Measurements from ENCODE around the gene POC1A. TPM values are rescaled to one million over a fixed set of nuclear protein-coding genes. Genes with fewer than 3 reads are reported as not detected.

POC1A gene
- polyA plus RNA-seq, 1 of the 3 experiments (the other 2 are of a cell fraction): 11.7 TPM

- 93% methylated on average over 7 of the region's 9 CpGs for WGBS (ENCODE audit: low lambda C conversion rate)
- Histone ChIP-seq H4K20me1 (ENCODE audit: insufficient read depth) (no peaks in the 10 kb centered on the region), H3K9me3 (no peaks in the 10 kb centered on the region), H3K4me3 (ENCODE audit: low read depth in 2 of 2, low read length in 1 of 2) (no peak overlapping the region), H3K79me2 (ENCODE audit: insufficient read depth) (peaks cover 7% of the 10 kb centered on the region; the same call in 1 of the 2 replicates), H3K4me1 (ENCODE audit: control insufficient read depth in 1 of 2, insufficient read depth in 2 of 2, low read depth in 1 of 2, low read length in 1 of 2) (peaks cover 0 to 35% of the 10 kb centered on the region in 2 experiments; a peak in 1 of 4 replicates), H3K27ac (ENCODE audit: low read depth in 2 of 2, low read length in 1 of 2) (no peak overlapping the region), H3K36me3 (replicated peaks in 1 of 2; ENCODE audit: control insufficient read depth in 1 of 2, insufficient read depth in 2 of 2, low read length in 1 of 2) (peaks cover 0 to 8% of the 10 kb centered on the region in 2 experiments), H2AFZ (ENCODE audit: low read depth) (no peak overlapping the region), H3K4me2 (no peak overlapping the region), H3K9ac (no peak overlapping the region), H3K9me2 (no peaks in the 10 kb centered on the region), H3F3A (replicated peaks; ENCODE audit: insufficient read depth) (no peaks in the 10 kb centered on the region), H3K27me3 (ENCODE audit: insufficient read depth) (no peaks in the 10 kb centered on the region)
- POLR2A ChIA-PET: interaction anchor here (1.1 to 1.6 kb wide), 2 partner anchors 14 to 87 kb away, joined by 3 to 4 read pairs; partner anchors contain the start of gene POC1A
- CTCF ChIA-PET: interaction anchor here (1.4 to 22.6 kb wide), 4 partner anchors 17 to 136 kb away, joined by 3 to 608 read pairs (median 8); partner anchors contain the start of gene DUSP7
- TF ChIP-seq EZH2phosphoT487 (IDR thresholded peaks at IDR 0.05; ENCODE audit: borderline replicate concordance, low read depth) (no peak), USF2 (IDR thresholded peaks at IDR 0.05; ENCODE audit: borderline replicate concordance, low read depth, low read length) (no peak), FOXM1 (IDR thresholded peaks at IDR 0.05; ENCODE audit: low read depth) (no peak), CTCF (IDR thresholded peaks at IDR 0.05) (no peak), RFX5 (IDR thresholded peaks at IDR 0.05; ENCODE audit: low read length) (no peak), NRF1 (IDR thresholded peaks at IDR 0.05; ENCODE audit: low read depth, low read length) (no peak), MAX (IDR thresholded peaks at IDR 0.05; ENCODE audit: low read depth) (no peak), JUND (IDR thresholded peaks at IDR 0.05) (no peak), TEAD4 (IDR thresholded peaks at IDR 0.05; ENCODE audit: borderline replicate concordance, insufficient read depth) (no peak), IRF3 (IDR thresholded peaks at IDR 0.05; ENCODE audit: low read depth, low read length) (no peak), ZBTB33 (IDR thresholded peaks at IDR 0.05; ENCODE audit: borderline replicate concordance, low read depth) (no peak), MXI1 (IDR thresholded peaks at IDR 0.05; ENCODE audit: low read depth, low read length) (no peak)
- no peak for DNase-seq
These were observed 14.2 kb downstream of the POC1A start for GRCh38 chr3:52140000-52140399.
